HG03558 (cell line): ENCODE results near the gene TTC22.
"Not testable (repeated sequence)": the region's sequence is repeated elsewhere in the genome, so short reads cannot be mapped to it uniquely, and the experiment has no call there.

Source experiments
- ATAC-seq: cut with Tn5 transposase; IDR thresholded peaks from one replicate; pipeline ENCODE4 v1.9.1; 2021; ENCODE audit warnings: moderate number of reproducible peaks; ENCODE audit not compliant: unreplicated experiment; ENCODE audit errors: extremely low read depth

Gene TTC22

DNA sequence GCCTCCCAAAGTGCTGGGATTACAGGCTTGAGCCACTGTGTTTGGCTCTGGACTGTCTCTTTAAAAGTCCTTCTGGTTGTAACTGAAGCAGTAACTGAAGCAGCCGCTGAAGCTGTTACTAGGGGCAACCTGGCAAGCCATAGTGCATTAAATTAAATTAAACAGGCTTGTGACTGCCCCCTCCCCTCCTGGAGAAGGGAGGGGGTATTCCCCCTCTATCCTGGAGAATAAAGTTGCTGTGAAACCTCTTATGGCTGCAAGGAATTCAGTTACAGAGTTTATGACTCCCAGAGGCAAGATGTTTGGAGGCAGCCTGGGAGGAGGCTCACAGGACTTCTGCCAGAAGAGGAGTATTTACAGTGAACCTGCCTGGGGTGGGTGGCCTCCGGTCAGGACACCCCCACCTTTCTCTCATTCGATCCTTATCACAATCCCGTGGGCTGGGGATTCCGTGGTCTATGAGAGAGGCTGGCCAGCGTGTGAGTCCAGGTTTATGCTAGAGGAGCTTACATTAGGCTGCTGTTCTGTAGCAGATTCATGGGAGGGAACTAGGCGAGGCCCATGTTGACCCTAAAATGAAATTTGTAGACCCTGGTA, 8.3 kb downstream of the TTC22 start:
- ATAC-seq, result no peak

DNA sequence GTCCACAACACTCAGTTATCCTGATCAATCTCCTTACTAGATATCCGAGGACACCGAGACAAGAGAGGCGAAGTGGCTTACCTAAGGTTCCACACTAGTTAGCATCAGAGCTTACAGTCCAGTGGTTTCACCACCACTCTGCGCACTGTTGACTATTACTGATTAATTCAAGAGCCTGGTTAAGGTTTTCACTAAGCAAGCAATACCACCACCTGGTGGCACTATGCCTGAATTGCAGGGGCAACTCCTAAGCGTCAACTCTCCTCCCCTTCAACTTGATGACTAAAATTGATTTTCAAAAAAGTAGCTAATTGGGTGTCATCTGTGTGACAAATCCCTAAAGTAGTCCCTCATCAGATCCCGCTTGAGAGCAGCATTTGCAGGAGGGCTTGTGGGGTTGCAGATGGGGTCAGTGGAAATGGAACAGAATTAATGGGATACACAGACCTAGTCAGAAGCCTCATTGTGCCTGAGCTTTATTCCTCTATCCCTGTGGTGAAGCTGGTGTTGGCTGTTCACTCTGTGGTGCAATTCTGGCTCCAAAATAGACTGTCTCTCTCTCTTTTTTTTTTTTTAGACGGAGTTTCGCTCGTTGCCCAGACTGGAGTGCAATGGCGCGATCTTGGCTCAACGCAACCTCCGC, 9.1 kb downstream of the TTC22 start:
- ATAC-seq, result no peak

DNA sequence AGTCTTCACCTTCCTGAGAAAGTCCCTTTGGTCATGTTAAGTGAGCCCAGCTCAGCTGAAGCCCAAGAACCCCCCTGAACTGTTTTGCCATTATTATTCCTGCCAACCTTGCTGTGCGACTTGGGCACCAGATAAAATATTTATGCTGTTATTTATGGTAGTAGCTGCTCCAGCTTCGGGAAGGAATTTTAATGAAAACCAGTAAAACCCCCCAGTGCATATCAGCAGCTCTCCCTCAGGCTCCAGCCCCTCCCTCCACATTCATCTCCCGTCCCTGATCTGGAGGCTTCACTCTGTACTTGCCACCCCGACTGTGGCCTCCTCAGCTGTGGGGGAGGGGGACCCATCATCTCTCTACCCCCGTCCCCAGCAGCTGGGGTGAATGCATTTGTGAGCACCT, 12.7 kb downstream of the TTC22 start:
- no peak for ATAC-seq

DNA sequence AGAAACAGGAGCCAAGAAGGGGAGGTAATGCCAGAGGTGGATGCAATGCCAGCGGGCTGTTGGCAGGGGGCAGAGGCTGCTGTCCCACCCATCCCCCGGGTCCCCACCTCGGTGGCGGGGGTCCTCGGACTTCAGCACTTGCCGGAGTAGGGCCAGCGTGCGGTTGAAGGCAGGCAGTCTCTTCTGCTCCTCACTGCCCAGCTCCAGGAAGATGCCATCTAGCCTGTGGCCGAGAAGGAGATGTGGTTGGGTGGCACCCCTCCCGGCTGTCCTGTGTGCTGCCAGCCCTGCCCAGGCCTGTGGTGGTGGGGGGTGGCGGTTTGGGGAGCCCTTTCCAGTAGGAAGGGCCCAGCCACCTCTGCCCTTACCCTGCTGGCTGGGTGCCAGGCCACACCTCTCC, 13.5 kb downstream of the TTC22 start:
- ATAC-seq, result no peak

DNA sequence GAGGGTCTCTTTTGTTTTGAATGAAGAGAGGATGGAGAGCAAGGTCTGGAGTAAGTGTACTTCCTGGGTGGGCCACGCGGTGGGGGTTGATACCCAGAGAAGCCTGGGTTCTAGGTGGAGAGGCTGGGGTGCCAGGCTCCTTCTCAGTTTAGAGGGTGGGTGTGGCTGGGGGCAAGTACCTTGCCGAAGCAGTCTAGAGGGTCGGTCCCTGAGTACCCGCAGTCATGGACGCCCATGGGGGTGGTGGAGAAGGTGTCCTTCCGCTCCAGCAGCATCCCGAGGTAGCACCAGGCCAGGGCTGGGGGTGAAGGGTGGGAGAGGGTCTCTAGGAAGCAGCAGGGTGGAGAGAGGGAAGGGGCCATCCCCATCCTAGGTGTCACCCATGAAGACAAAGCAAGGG, 14.3 kb downstream of the TTC22 start:
- ATAC-seq, result no peak

DNA sequence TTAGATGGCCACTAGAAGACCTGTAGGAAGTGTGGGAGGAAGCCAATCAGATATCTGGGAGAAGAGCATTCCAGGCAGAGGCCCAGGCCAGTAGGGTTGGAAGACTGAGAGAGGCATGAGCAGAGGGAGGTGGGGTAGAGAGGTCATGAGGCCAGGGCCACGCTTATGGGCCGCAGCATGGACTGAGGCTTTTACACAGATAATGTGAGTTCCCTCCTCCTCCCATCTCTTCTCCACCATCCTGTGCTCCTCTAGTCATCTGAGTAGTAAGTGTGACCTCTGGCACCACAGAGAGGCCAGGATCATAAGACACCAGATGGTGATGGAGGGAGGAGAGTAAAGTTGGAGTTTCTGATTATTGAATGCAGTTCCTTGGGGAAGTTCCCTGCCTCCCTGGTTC, 17.1 kb downstream of the TTC22 start:
- no peak for ATAC-seq

DNA sequence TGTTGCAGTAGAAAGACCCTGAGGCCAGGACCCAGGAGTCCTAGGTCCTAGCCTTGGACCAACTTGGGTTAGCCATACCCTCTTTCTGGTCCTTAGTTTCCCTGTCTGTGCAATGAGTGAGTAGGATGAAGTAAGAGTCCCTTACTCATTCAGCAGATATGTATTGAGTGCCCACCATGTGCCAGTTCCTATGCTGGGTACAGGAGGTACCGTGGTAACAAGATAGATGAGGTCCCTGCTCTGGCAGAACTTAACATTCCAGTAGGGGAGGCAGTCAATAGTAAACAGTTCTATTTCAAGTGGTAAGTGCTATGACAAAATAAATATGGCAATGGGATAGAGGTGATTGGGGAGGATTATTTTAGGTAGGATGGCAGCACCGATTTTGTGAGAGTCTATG, 18.5 kb downstream of the TTC22 start:
- ATAC-seq, result no peak

DNA sequence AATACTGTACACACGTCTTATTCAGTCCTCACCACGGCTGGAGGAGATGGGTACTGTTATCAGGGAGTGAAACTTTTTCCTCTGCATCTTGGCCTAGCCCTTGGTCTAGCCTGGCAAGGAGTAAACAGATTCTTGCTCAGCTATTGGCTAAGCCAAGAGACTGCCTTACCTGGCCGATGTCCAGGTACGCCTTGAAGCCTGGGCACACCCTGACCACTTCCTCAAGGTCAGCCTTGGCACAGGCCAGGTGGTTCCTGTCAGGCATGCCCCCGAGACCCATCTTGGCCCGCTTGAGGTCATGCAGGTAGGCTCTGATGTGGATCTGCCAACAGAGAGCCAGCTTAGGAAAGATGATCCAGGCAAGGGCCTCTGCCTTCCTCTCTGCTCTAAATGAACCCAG, 19.0 kb downstream of the TTC22 start:
- no peak for ATAC-seq

DNA sequence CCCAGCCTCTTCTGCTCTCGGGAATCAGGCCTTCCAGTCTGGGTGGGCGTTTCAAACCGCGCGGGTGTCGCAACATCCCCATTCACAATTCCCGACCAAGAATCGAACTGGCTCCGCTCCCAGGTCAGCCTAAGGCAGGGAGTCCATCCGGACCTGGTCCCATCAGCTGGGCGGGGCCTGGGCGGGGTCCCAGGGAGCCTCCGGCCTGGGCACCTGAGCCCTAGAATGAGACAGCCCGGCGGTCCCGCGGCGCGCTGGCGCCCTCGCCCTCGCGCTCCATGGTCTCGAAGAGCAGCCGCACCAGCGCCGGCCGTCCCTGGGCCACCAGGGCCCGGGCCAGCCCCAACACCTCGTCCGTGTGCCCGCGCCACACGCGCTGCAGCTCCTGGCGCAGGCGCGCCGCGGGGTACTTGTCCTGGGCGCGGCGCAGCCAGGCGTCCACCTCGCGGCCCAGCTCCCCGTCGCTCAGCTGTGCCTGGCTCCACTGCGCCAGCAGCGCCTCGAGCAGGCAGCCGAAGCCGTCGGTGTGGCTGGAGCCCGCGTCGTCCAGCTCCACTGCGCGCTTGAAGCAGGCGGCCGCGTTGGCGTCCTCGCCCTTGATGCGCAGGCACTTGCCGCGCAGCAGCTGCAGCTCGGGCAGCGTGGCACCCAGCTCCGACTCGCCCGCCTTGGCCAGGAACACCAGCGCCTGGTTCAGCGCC, 19.9 kb downstream of the TTC22 start:
- no peak for ATAC-seq

DNA sequence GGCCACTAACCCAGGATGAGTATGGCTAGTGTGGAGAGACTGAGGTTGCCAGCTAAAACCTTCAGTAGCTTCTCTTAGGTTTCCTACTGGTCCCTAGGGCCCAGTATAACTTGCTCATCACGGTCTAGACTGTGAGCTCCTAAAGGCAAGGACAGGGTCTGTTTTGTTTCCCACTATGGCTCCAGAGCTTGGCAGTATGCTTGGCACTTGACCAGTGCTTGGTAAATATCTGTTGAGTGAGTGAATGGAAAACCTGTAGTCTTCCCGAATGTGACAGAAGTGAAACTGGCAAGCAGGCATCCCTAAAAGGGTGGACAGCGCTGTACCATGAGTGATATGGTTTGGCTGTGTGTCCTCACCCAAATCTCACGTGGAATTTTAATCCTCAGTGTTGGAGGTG, 23.7 kb downstream of the TTC22 start:
- no peak for ATAC-seq

DNA sequence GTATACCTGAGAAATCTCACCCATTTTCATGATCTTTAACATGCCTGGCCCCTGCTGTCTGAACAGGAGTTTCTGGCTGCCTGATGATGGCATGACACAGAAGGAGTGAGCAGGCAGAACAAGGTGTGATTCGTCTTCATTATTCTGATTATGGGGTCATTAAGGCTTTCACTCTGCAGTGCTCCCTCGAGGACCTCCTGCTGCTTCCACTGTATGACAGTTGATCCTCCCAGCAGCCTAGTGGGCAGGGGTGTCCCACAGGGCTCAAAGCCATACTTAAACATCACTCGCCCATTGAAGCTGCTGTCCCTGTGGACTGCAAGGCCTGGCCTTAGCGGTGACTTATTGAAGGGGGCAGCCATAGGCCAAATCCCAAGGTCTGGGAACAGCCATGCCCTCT, 24.1 kb downstream of the TTC22 start:
- no peak for ATAC-seq

DNA sequence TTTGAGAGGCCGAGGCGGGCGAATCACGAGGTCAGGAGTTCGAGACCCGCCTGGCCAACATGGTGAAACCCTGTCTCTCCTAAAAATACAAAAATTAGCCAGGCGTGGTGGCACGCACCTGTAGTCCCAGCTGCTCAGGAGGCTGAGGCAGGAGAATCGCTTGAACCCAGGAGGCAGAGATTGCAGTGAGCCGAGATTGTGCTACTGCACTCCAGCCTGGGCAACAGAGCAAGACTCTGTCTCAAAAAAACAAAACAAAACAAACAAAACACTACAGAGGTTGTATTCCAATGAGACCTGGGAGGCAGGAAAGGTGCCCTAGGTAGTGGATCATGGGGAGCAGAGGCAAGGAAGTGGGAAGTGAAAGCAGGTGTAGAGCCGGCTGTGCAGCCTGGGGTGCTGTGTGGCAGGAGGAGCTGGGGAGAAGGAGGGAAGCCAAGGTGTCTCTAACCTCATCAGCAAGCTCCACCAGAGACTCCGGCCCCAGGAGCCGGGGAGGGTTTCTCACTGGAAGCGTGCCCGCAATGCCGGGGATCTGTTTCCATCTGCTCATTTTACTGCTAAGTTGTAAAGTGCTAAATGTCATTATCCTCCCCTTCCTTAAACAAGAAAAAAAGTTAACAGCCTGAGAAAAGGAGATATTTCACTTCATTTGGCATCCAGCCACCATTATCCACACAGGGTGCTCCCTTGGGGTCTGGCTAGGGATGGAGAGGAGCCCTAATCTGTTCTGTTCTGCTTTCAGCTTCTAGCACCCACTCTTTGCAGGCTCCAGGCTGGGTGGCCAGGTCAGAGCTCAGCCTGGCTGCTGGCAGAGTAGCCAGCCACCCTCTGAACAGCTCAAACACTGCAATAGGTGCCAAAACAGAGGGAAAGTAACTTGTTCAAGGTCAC, 25.0 kb downstream of the TTC22 start:
- not testable (repeated sequence) for ATAC-seq

DNA sequence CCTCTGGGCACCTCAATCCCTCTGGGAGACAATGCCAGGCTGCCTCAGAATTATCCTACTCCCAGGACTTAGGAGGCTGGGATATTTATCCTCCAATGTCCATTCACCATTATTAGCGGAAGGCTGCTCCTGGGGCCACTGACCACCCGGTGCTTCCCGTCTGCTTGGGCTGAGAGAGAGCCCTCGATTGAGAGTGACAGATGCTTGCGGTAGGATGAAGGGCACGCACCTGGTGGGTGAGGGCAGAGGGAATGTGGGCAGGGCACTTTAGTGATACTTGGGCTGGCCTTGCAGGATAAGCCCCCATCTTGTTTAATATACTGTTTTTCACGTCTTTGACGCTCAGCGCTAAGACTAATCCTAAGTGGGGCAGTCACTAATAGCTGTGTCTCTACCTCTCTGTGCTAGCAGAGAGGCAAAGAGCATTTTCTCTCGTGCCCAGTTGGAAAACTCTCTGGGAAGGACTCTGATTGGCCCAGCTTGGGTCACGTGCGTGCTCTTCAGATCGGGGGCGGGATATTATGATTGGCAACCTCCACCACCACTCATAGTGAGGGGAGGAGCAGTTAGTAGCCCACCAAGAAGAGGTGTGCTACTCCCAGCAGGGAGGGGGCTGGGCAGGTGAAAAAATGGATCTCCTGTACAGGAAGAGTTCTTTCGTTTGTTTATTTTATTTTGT, 26.2 kb downstream of the TTC22 start:
- ATAC-seq, result no peak

DNA sequence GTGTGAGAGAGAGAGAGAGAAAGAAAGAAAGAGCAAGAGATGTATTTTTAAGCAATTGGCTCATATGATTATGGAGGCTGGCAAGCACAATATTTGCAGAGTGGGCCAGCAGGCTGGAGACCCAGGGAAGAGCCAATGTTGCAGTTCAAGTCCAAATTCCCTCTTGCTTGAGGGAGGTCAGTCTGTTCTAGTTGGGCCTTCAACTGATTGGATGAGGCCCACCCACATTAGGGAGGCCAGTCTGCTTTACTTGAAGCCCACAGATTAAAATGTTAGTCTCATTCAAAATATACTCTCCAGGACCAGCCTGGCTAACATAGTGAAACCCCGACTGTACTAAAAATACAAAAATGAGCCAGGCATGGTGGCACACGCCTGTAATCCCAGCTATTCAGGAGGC, 28.2 kb downstream of the TTC22 start:
- ATAC-seq, result no peak

DNA sequence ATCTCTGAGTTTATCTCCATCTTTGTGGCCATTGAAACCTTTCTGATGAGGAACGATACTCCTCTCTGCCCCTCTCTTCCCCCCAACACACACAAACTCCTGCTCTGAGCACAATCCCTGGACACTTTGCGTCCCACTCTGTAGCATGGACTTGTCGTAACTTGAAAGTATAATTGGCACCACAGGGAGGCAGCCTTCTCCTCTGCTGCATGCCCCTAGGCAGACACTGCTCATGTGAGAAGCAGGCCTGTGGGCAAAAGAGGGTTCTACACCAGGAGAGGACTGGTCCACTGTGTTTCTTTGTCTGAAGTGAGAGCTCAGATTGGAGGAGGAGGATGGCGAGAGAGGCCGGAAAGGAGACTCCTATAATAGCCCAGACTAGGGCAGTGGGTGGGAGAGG, 33.0 kb downstream of the TTC22 start:
- ATAC-seq, result no peak

DNA sequence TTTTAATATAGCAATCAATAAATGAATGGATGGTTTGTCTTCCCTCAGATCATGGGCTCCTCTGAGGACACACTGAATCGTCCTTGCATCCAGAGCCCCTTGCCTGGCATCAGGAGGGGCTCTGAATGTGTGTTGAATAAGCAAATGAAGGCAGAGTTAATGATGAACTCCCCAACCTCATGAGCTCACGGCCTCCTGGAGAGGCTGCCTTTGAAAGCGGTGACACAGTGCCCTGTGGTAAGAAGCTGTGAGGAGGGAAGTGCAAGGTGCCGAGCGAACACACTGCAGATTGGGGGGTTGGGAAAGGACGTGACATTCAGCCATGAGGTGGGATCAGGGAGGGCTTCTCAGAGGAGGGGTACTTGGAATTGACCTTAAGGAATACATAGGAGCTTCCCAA, 33.6 kb downstream of the TTC22 start:
- no peak for ATAC-seq

DNA sequence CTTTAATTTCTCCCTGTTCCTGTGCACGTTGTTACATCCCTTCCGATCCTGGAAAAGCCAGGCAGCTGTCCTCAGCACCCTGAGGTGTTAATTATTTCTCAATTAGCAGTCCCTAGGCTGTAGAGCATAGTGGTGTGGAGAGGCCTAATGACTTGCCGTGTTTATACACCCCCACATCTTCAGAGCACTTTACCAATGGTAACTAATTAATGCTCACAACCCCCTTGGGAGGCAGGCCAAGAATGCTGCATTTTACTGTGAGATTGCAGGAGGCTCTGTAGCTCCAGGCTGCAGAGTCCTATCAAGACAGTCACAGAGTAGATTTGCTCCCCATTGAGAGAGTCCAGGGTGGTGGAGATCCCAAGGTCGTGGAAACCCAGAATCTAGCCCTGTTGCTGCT, 34.4 kb downstream of the TTC22 start:
- no peak for ATAC-seq

DNA sequence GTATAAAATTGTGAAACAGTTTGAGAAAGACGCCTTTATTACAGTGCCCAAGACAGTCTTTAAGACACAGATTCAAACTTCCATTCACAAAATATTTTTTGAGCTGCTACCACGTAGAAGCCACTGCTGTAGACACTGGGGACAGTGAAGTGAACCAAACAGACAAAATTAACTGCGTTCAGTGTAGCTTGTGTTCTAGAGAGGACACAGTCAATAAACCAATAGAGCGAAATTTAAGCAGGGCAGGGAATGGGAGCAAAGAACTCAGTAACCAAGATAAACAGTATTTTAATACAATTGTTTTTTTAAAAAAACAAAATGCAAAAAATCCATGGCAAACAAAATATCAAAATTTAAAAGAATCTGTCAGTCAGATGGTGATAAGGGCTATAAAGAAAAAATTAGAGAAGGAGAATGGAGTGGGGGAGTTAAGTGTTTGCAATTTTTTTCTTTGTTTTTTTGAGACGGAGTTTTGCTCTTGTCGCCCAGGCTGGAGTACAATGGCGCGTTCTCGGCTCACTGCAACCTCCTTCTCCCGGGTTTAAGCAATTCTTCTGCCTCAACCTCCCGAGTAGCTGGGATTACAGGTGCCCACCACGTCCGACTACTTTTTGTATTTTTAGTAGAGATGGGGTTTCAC, 36.1 kb downstream of the TTC22 start:
- ATAC-seq, result peak; percentile 5

DNA sequence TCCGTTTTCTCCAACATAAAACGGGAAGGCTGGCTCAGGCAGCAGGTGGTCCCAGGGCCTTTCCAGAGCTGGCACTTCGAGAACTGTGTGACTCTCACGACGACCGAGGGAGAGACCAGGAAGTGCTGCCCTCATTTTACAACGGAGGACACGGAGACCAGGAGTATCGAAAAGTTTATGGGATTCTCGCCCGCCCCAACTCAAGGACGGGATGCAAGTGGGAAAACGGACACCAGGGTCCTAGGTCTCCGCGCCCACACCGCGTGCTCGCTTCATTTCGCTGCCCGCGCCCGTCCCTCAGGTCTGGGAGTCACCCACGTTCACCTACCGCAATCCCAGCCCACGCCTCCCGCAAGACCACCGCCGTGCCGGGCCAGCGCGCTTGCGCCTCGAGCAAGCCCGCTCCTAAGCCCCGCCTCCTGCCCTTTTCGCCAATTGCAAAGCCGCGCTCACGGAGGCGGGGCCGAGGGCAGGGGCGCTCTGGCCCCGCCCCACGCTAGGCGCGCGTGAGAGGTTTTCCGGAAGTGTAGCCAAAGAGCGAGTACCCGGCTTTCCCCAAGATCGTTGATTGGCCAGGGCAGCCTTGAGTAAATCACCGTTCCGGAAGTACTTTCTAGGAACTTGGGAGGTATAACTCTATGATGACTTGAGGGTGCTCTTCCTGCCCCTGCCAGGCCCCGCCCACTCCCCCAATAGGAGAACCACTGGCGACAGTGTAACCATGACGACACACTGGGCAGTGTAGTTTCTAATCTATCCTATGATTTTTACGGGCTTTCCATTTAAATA, 36.8 kb downstream of the TTC22 start, which contains the start of gene PARS2:
Gene PARS2 (minus strand): TSS at position 391 of the 789 bp plus-strand sequence. CDS start 5,362 bp downstream, outside the sequence.
- ATAC-seq, result peak; percentile 92
